A549 (cell line): ENCODE measurements around the gene ZNF593OS.

ENCODE experiments used
- CTCF ChIP-seq: fragments of >200 bp; sonication (Bioruptor Twin); formaldehyde crosslinking; IDR thresholded peaks from 3 replicates; pipeline ENCODE4 v1.5.1; 2016
- ELK1 ChIP-seq: fragments of 150-350 bp; IDR thresholded peaks from 2 replicates; pipeline ENCODE4 v1.6.1; 2014; ENCODE audit warnings: low read depth, mild to moderate bottlenecking, low read length
- EP300 ChIP-seq, 2 experiments: fragments of >200 bp; sonication (Bioruptor Twin); formaldehyde crosslinking; IDR thresholded peaks; 2 replicates in 1 of 2; 3 replicates in 1 of 2; pipeline ENCODE4 v1.6.1; 2016 to 2017
- POLR2A ChIP-seq: IDR thresholded peaks from 2 replicates; pipeline ENCODE4 v1.6.1; 2012; ENCODE audit warnings: mild to moderate bottlenecking, low read length
- POLR2AphosphoS2 ChIP-seq: conservative IDR thresholded peaks from 2 replicates; pipeline ENCODE4 v1.6.1; 2012; ENCODE audit warnings: low read length, improper control_type of control experiment, inconsistent platforms
- RNF2 ChIP-seq: fragments of 200-600 bp; sonication (generic); IDR thresholded peaks from 2 replicates; pipeline ENCODE4 v1.6.1; 2016; ENCODE audit warnings: low read depth, mild to moderate bottlenecking, antibody characterized with exemption, moderate library complexity, borderline replicate concordance

GRCh38 chr1:26134466-26134865 lies 37.2 kb downstream of the ZNF593OS start:
- no peak for TF ChIP-seq CTCF
- no peak for TF ChIP-seq RNF2
- no peak for TF ChIP-seq POLR2A
- TF ChIP-seq POLR2AphosphoS2: no peak
- TF ChIP-seq ELK1: no peak
- no peak for TF ChIP-seq EP300 (IDR thresholded peaks at IDR 0.05)
